ENCODE measurements around the gene MAL.

MAL gene

GRCh38 chr2:94982675-94983074 lies 42.8 kb upstream of the MAL start:
- no peak for TF ChIP-seq CTCF (IDR thresholded peaks at IDR 0.05; ENCODE audit: control insufficient read depth, insufficient read depth, low read depth, low read length, missing control alignments)
- DNase-seq (ENCODE audit: low read depth) = no peak
- H3K4me3 ChIP-seq (ENCODE audit: control insufficient read depth, low read depth, low read length) = no peak overlapping the region

GRCh38 chr2:94984964-94985575 lies 40.4 kb upstream of the MAL start:
- no peak for TF ChIP-seq CTCF (IDR thresholded peaks at IDR 0.05; ENCODE audit: control insufficient read depth, insufficient read depth, low read depth, low read length, missing control alignments)
- H3K4me3 ChIP-seq (ENCODE audit: control insufficient read depth, low read depth, low read length) = no peak overlapping the region
- DNase-seq (ENCODE audit: low read depth) = no peak

- no peak for DNase-seq (ENCODE audit: low read depth)
- no peak for TF ChIP-seq CTCF (IDR thresholded peaks at IDR 0.05; ENCODE audit: control insufficient read depth, insufficient read depth, low read depth, low read length, missing control alignments)
- no peak overlapping the region for H3K4me3 ChIP-seq (ENCODE audit: control insufficient read depth, low read depth, low read length)
Observed at GRCh38 chr2:94985636-94986035, 39.9 kb upstream of the MAL start.

- H3K4me3 ChIP-seq (ENCODE audit: control insufficient read depth, low read depth, low read length) = no peak overlapping the region
- peak; percentile 78 for TF ChIP-seq CTCF (IDR thresholded peaks at IDR 0.05; ENCODE audit: control insufficient read depth, insufficient read depth, low read depth, low read length, missing control alignments)
- peak; percentile 42 for DNase-seq (ENCODE audit: low read depth)
Observed at GRCh38 chr2:94986392-94986963, 39.0 kb upstream of the MAL start.

- TF ChIP-seq CTCF (IDR thresholded peaks at IDR 0.05; ENCODE audit: control insufficient read depth, insufficient read depth, low read depth, low read length, missing control alignments) = no peak
- no peak overlapping the region for H3K4me3 ChIP-seq (ENCODE audit: control insufficient read depth, low read depth, low read length)
- DNase-seq (ENCODE audit: low read depth) = no peak
Observed at GRCh38 chr2:94987074-94988020, 38.2 kb upstream of the MAL start.

- DNase-seq (ENCODE audit: low read depth) = no peak
- no peak for TF ChIP-seq CTCF (IDR thresholded peaks at IDR 0.05; ENCODE audit: control insufficient read depth, insufficient read depth, low read depth, low read length, missing control alignments)
- H3K4me3 ChIP-seq (ENCODE audit: control insufficient read depth, low read depth, low read length) = no peak overlapping the region
Observed at GRCh38 chr2:94990956-94991355, 34.6 kb upstream of the MAL start.
